Measurements from ENCODE around the gene CFI.
A peak's percentile ranks its signal among the peaks of the same experiment; 100 is the strongest.

CFI gene

GRCh38 chr4:109801895-109802319 is at the start of gene CFI:
Gene CFI, minus strand, starts transcription at chr4:109801999. Its CDS starts 28 bp downstream, at chr4:109801971.
- DNase-seq (ENCODE audit: low spot score): no peak

- DNase-seq (ENCODE audit: low spot score): no peak
Measured at GRCh38 chr4:109850601-109851000, 48.8 kb upstream of the CFI start.

DNA sequence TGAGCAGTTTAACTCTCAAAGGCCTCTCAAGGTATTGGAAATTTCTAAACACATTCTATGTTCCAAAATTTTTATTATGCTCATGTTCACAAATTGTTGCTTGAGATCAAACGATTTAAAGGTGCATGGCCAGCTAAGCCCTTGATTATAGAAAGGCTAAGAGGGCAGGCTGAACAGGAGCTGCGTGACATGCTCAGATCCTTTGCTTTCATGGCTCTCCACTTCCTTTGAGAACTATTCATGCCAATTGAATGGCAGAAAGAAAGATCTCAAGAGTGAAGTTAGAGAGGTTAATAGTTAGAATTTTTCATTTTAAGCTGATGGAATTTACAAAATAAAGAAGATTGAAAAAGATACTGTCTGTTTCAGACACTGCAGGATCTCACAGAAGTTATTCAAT is 46.7 kb upstream of the CFI start:
- DNase-seq (ENCODE audit: low spot score): no peak

GRCh38 chr4:109847896-109848442 is 46.2 kb upstream of the CFI start, which contains the start of gene LRIT3:
Gene LRIT3, plus strand, starts transcription at chr4:109848107. Its CDS starts 95 bp downstream, at chr4:109848202.
- DNase-seq (ENCODE audit: low spot score): no peak

DNA sequence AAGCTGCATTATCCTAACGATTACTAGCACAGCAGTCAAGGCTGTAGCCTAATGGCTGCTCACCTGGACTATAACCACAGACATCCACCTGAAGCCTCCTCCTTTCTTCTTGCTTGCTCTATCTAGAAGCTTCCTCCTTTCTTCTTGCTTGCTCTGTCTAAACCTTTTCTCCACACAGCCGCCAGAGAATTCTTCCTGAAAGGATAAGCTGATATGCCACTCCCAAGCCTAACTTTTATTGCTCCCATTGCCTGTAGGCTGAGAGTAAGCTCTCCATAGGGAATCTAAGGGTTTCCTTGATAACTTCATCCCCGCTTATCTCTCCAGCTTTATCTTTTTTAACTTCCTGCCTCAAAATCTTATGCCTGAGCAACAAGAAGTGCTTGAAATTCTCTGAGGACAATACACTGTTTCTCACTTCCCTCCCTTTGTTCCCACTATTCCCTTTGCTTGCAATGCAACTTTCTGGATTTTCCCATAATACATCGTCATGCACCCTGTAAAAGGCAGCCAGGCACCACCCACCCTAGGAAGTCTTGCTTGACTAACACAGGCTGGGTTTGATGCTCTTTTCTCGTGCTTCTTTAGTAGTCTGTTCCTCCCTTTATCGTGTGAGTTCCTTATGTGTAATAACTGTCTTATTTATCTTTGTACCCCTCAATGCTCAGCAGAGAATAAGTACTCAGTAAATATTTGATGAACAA is 44.7 kb upstream of the CFI start:
- no peak for DNase-seq (ENCODE audit: low spot score)

GRCh38 chr4:109836985-109837384 is 35.2 kb upstream of the CFI start:
- DNase-seq (ENCODE audit: low spot score): no peak

- DNase-seq (ENCODE audit: low spot score): no peak
Measured at GRCh38 chr4:109833756-109834155, 32.0 kb upstream of the CFI start.

- no peak for DNase-seq (ENCODE audit: low spot score)
Measured at GRCh38 chr4:109827672-109828071, 25.9 kb upstream of the CFI start, which contains the start of gene RRH. Gene RRH, plus strand, starts transcription at chr4:109827972. Its CDS starts 56 bp downstream, at chr4:109828028.

DNA sequence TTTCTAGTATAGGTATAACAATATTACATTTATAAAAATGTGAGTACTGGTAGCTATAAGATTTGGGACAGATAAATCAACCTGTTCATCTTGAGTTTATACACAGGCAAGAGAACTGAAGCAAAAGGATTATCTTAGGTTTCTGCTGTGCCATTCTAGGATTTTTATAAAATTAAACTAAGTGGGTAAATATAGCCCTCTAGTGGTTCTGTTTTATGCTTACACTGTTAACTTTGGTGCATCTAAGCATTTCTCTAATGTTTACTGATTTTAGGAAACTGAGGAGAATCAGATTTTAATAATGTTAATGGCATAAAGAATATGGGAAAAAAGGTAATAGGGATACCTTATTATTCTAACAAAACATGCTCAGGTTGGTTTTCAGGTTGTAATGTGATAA is 24.9 kb upstream of the CFI start:
- DNase-seq (ENCODE audit: low spot score): peak; percentile 23

GRCh38 chr4:109821185-109821584 is 19.4 kb upstream of the CFI start:
- no peak for DNase-seq (ENCODE audit: low spot score)

GRCh38 chr4:109820563-109820962 is 18.8 kb upstream of the CFI start:
- no peak for DNase-seq (ENCODE audit: low spot score)

DNA sequence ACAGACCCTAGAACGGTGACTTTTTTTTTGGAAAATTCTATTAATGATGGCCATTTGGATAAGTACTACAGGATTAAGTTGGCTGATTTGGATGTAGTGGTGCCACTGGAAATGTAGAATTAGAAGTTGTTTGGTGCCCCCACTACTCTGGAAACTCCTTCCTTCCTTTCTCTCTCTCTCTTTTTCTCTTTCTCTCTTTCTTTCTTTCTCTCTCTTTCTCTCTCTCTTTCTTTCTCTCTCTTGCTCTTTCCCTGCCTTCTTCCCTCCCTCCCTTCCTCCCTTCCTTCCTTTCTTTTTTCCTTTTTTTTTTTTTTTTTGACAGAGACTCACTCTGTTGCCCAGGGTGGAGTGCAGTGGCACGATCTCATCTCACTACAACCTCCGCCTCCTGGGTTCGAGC is 16.5 kb upstream of the CFI start:
- DNase-seq (ENCODE audit: low spot score): no peak

DNA sequence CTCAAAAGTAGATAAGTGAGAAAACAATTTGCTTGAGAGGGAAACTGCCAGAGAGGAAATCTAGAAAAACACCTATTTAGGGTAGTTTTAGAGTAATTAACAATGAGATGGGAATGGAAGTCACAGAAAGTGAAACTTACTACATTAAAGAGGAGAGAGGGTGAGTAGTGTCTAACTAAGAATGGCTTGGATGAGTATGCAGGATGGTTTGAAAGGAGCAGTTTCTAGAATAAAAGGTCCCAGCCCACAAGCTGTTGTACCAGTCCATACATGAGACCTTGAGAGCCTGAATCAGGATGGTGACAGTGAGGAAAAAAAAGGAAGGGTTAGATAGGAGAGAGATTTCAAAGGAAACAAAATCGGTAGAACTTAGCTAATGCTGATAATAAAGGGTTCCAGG is 15.1 kb upstream of the CFI start:
- no peak for DNase-seq (ENCODE audit: low spot score)

- peak; percentile 10 for DNase-seq (ENCODE audit: low spot score)
Measured at GRCh38 chr4:109816082-109816442, 14.3 kb upstream of the CFI start.

GRCh38 chr4:109815151-109816081 is 13.6 kb upstream of the CFI start, which contains the start of gene GAR1:
Gene GAR1, plus strand, starts transcription at chr4:109815762. Its CDS starts 403 bp downstream, at chr4:109816165.
- DNase-seq (ENCODE audit: low spot score): peak; percentile 89

DNA sequence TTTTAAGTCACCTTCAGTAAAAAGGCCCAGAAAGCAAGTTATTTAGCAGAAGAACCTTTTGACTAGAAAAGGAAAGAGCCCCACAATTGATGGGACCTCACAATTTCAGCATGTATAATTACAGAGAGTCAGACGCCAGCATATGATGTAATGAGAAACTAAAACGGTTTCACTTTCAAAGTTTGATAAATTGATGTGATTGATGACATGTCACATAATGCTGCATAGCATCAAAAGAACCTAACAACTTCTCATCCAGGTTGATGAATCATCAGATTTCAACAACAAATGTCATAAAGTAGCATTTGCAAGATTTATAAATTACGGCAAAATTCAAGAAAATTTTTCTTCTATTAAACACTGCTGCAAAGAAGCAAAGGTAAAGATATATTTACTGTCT is 9.9 kb upstream of the CFI start:
- no peak for DNase-seq (ENCODE audit: low spot score)

DNA sequence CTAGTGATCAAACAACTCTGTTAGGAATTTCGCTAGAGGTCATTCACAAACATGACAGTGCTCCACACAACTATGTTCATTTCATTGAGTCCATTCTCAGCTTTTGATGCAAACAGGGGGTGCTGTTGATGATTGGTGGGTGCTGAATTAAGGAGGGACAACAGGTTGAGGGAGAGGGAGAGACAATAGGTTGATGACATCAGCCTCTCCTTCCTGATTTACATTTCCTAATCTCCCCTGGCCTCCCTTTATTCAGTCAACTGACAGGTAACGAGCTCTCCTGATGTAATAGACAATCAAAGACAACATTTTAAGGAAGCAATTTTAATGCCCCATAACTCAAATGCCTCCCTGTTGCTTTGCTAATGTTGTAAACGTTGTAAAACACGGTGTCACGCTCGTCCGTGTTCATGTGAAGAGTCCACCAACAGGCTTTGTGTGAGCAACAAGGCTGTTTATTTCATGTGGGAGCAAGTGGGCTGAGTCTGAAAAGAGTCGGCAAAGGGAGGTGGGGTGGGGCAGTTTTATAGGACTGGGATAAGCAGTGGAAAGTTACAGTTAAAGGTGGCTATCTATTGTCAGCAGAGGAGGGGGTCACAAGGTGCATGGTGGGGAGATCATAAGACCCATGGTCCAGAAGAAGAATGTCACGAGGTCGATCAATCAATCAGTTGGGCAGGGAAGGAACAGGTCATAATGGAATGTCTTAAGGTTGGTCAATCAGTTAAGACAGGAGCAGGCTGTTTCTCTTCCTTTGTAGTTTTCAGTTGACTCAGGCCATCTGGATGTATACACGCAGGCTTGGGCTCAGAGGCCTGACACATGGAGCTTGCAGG is 9.0 kb upstream of the CFI start:
- DNase-seq (ENCODE audit: low spot score): no peak

- no peak for DNase-seq (ENCODE audit: low spot score)
Measured at GRCh38 chr4:109809655-109810054, 7.9 kb upstream of the CFI start.

- peak; percentile 20 for DNase-seq (ENCODE audit: low spot score)
Measured at GRCh38 chr4:109803924-109804571, 2.2 kb upstream of the CFI start.

DNA sequence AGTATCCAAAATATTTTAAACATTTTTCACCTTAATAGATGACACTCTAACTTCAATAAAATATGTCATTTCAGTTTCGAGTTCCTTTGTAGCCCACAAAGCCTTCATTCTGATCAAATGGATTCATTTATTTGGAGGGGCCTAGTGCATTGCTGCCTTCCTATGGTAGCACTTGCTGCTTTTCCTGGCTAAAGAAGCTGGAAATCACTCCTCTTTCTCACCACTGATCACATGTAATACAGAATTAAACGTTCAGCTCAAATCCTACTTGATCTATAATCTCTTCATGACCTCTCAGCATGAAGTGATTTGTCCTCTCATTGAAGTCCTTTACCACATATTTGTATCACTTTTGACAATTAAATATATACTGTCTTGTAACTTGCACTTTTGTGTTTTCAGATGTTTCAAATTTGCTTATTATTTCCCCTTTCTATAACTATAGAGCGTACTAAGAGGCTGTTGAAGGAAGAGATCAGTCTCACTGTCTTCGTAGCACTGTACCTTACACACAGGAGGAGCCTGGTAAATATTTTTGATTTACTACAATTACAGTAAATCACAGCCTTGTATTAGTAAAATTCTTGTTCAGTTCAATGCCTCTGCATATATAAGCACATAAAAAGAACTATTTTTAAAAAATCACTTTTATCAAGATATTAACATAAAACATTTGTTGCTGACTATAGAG is 555 bp downstream of the CFI start:
- no peak for DNase-seq (ENCODE audit: low spot score)

- DNase-seq (ENCODE audit: low spot score): no peak
Measured at GRCh38 chr4:109798866-109799265, 2.9 kb downstream of the CFI start.
